HepG2 (cell line): ENCODE measurements around the gene SETD7. TPM values are rescaled to one million over a fixed set of nuclear protein-coding genes. Genes with fewer than 3 reads are reported as not detected.

ENCODE experiments used
- ATAC-seq: fragments of 200-7000 bp; cut with Tn5 transposase; 3 replicates; pipeline ENCODE4 v1.9.1; 2020; ENCODE audit warnings: mild to moderate bottlenecking, moderate library complexity
- BruUV-seq: library from RNA; stranded (reverse); fragments of 400-500 nt; replicated peaks from 2 replicates; lab custom pipeline; 2021; lab: Mats Ljungman, UMichigan
- CTCF ChIA-PET: fragments of 300-600 bp; formaldehyde crosslinking; extraction: SDS; loops from one replicate; lab custom pipeline; 2021; ENCODE audit warnings: low total read pairs, inconsistent platforms, low intra/inter-chr PET ratio; lab: Yijun Ruan, JAX
- POLR2A ChIA-PET: fragments of 350-600 bp; sonication (Branson Sonifier 250); formaldehyde crosslinking; loops from one replicate; lab custom pipeline; 2020; ENCODE audit warnings: antibody characterized with exemption, inconsistent platforms; lab: Yijun Ruan, JAX
- DNase-seq: peaks from one replicate; pipeline ENCODE4 v3.0.0-alpha.2; 2015; ENCODE audit warnings: low spot score
- FAIRE-seq: peaks from 3 replicates; lab custom pipeline; 2011; peaks lifted over from hg19 to GRCh38; lab: Jason Lieb, UNC
- H2AFZ ChIP-seq: one replicate; pipeline ENCODE4 v1.6.1; 2011; ENCODE audit warnings: low read length, inconsistent platforms
- H3K27ac ChIP-seq: fragments of 300-600 bp; 3 replicates; pipeline ENCODE4 v1.8.0; 2011; ENCODE audit warnings: mixed run types, mild to moderate bottlenecking, mixed read lengths, low read length, inconsistent platforms; ENCODE audit not compliant: insufficient read depth; ENCODE audit errors: extremely low read length
- H3K27me3 ChIP-seq, 2 experiments: fragments of 200-600 bp in 1 of 2; 2 replicates in 1 of 2; 3 replicates in 1 of 2; pipeline versions ENCODE4 v1.6.0 to v1.8.0; 2011; ENCODE audit warnings: low read length in 2 of 2, mild to moderate bottlenecking in 2 of 2, moderate library complexity in 2 of 2, inconsistent platforms in 1 of 2; ENCODE audit not compliant: insufficient read depth in 2 of 2, control insufficient read depth in 1 of 2
- H3K36me3 ChIP-seq, 2 experiments: fragments of 200-600 bp in 1 of 2; replicated peaks in 1 of 2; 2 replicates in 1 of 2; 3 replicates in 1 of 2; pipeline versions ENCODE4 v1.5.1 to v1.8.0; 2011; ENCODE audit warnings: low read length in 2 of 2, inconsistent platforms in 1 of 2; ENCODE audit not compliant: insufficient read depth in 2 of 2, control insufficient read depth in 1 of 2
- H3K4me1 ChIP-seq: 2 replicates; pipeline ENCODE4 v1.5.1; 2012; ENCODE audit warnings: low read length, inconsistent platforms; ENCODE audit not compliant: insufficient read depth
- H3K4me2 ChIP-seq: 2 replicates; pipeline ENCODE4 v1.6.0; 2011; ENCODE audit warnings: low read depth, low read length, inconsistent platforms
- H3K4me3 ChIP-seq, 3 experiments: fragments of 200-600 bp in 1 of 3; sonication (generic), shearing (Covaris generic) in 1 of 3; replicated peaks in 1 of 3; 2 replicates each; pipeline ENCODE4 v1.5.1; 2011 to 2016; ENCODE audit warnings: low read length in 3 of 3, inconsistent platforms in 2 of 3, low read depth in 2 of 3, mild to moderate bottlenecking in 2 of 3, control low read depth in 1 of 3, mixed read lengths in 1 of 3; ENCODE audit not compliant: insufficient read depth in 1 of 3
- H3K79me2 ChIP-seq: one replicate; pipeline ENCODE4 v1.6.1; 2011; ENCODE audit warnings: low read length, inconsistent platforms; ENCODE audit not compliant: insufficient read depth
- H3K9ac ChIP-seq: 2 replicates; pipeline ENCODE4 v1.6.0; 2011; ENCODE audit warnings: mild to moderate bottlenecking, low read depth, low read length, inconsistent platforms; ENCODE audit not compliant: insufficient read depth
- H3K9me3 ChIP-seq: 2 replicates; pipeline ENCODE4 v1.5.1; 2012; ENCODE audit warnings: mild to moderate bottlenecking, low read length
- H4K20me1 ChIP-seq: 2 replicates; pipeline ENCODE4 v1.6.0; 2011; ENCODE audit warnings: inconsistent platforms, mild to moderate bottlenecking, low read length, moderate library complexity; ENCODE audit not compliant: insufficient read depth
- ARNT ChIP-seq: fragments of 450-650 bp; IDR thresholded peaks from 2 replicates; pipeline ENCODE4 v1.6.1; 2017
- EP300 ChIP-seq, 3 experiments: sonication (generic) in 1 of 3; formaldehyde crosslinking in 1 of 3; IDR thresholded peaks; 2 replicates each; pipeline versions ENCODE4 v1.5.1 to v1.6.1; 2011 to 2020; ENCODE audit warnings: low read depth in 2 of 3, low read length in 2 of 3, borderline replicate concordance in 1 of 3, improper control_type of control experiment in 1 of 3, mild to moderate bottlenecking in 1 of 3, missing genetic modification reagents in 1 of 3, moderate library complexity in 1 of 3
- FOSL2 ChIP-seq: sonication (generic); formaldehyde crosslinking; IDR thresholded peaks from 2 replicates; pipeline ENCODE4 v1.4.0; 2020; ENCODE audit warnings: missing genetic modification reagents
- FOXA3 ChIP-seq: IDR thresholded peaks from 2 replicates; pipeline ENCODE4 v1.6.1; 2016; ENCODE audit warnings: missing genetic modification reagents, missing compliant biosample characterization
- HNRNPUL1 ChIP-seq: fragments of 200-400 bp; formaldehyde crosslinking; IDR thresholded peaks from 2 replicates; pipeline ENCODE4 v1.6.1; 2017; ENCODE audit warnings: low read depth, mild to moderate bottlenecking, low read length, moderate library complexity
- NR2F1 ChIP-seq, 2 experiments: fragments of 450-650 bp in 1 of 2; formaldehyde crosslinking in 1 of 2; IDR thresholded peaks; 2 replicates each; pipeline versions ENCODE4 v1.5.0 to v1.6.1; 2016 to 2020; ENCODE audit warnings: mild to moderate bottlenecking in 1 of 2, missing compliant biosample characterization in 1 of 2, missing genetic modification reagents in 1 of 2, moderate library complexity in 1 of 2
- SOX13 ChIP-seq, 3 experiments: fragments of 450-650 bp in 1 of 3; sonication (generic) in 1 of 3; formaldehyde crosslinking in 1 of 3; IDR thresholded peaks in 2 of 3; conservative IDR thresholded peaks in 1 of 3; 2 replicates each; pipeline versions ENCODE4 v1.5.0 to v1.6.1; 2016 to 2020; ENCODE audit warnings: antibody characterized with exemption in 1 of 3, mild to moderate bottlenecking in 1 of 3, missing compliant biosample characterization in 1 of 3, missing genetic modification reagents in 1 of 3, moderate library complexity in 1 of 3
- SOX5 ChIP-seq: IDR thresholded peaks from 2 replicates; pipeline ENCODE4 v1.6.1; 2016; ENCODE audit warnings: borderline replicate concordance
- SOX6 ChIP-seq, 2 experiments: fragments of 450-650 bp in 1 of 2; sonication (generic) in 1 of 2; formaldehyde crosslinking in 1 of 2; IDR thresholded peaks; 2 replicates each; pipeline versions ENCODE4 v1.4.0 to v1.6.1; 2017 to 2020; ENCODE audit warnings: antibody characterized with exemption in 1 of 2, mild to moderate bottlenecking in 1 of 2, missing genetic modification reagents in 1 of 2
- TEAD3 ChIP-seq: optimal IDR thresholded peaks from 2 replicates; pipeline ENCODE3; 2016; ENCODE audit warnings: borderline replicate concordance
- ZNF160 ChIP-seq: sonication (generic); formaldehyde crosslinking; IDR thresholded peaks from 2 replicates; pipeline ENCODE4 v1.8.0; 2022; ENCODE audit warnings: mild to moderate bottlenecking, inconsistent platforms, missing genetic modification reagents
- ZNF883 ChIP-seq: sonication (generic); formaldehyde crosslinking; IDR thresholded peaks from 2 replicates; pipeline ENCODE4 v1.5.1; 2020; ENCODE audit warnings: mild to moderate bottlenecking, missing genetic modification reagents; ENCODE audit errors: not compliant biosample characterization
- WGBS: methylation state at CpG from one replicate; pipeline ENCODE4 v1.1.6; 2017; ENCODE audit warnings: low lambda C conversion rate; 5-methylcytosine and 5-hydroxymethylcytosine counted together
- in situ Hi-C: cut with HindIII; loops from 2 replicates; pipeline ENCODE4 v1.10.0; 2017; ENCODE audit warnings: low pct_unique_long_range_greater_than_20kb; ENCODE audit not compliant: extremely low pct_ligation_motif_present
- intact Hi-C: fragments of 100-400 bp; cut with micrococcal nuclease; formaldehyde crosslinking; loops from one replicate; pipeline ENCODE4 v1.10.0; 2022; ENCODE audit not compliant: unreplicated experiment
- polyA plus RNA-seq, 8 experiments: library from polyadenylated mRNA; depleted of rRNA in 3 of 8; stranded (reverse) in 7 of 8; unstranded in 1 of 8; fragments of >200 nt; fragmentation: Illumina TruSeq in 4 of 8; extraction: Trizol in 4 of 8; gene quantifications; 2 replicates each; pipeline versions ENCODE4 v1.2.1 to v1.2.3, GENCODE V29; 2011 to 2016; ENCODE audit warnings: low read depth in 4 of 8, missing spikeins in 1 of 8, mixed read lengths in 1 of 8; ENCODE audit not compliant: insufficient read depth in 1 of 8
- total RNA-seq, 5 experiments: library from RNA; depleted of rRNA; stranded (reverse); fragments of >200 nt; fragmentation: Illumina TruSeq; extraction: Trizol; gene quantifications; 2 replicates each; pipeline ENCODE4 v1.2.3, GENCODE V29; 2016; ENCODE audit warnings: low read depth in 1 of 5
- TF ChIP-seq, protein P1 (sequence below): sonication (generic); formaldehyde crosslinking; IDR thresholded peaks from 2 replicates; pipeline ENCODE4 v1.4.0; 2020; ENCODE audit warnings: low read depth, mild to moderate bottlenecking, missing genetic modification reagents
- TF ChIP-seq, protein P2 (sequence below): IDR thresholded peaks from 2 replicates; pipeline ENCODE4 v1.6.1; 2012; ENCODE audit warnings: low read depth, low read length, improper control_type of control experiment

Gene SETD7
- total and polyA plus RNA-seq, 2 of the 13 experiments (the other 11 are each of a cell fraction or from before 2014, with no cell fraction given) = 0.08 to 0.22 TPM

DNA sequence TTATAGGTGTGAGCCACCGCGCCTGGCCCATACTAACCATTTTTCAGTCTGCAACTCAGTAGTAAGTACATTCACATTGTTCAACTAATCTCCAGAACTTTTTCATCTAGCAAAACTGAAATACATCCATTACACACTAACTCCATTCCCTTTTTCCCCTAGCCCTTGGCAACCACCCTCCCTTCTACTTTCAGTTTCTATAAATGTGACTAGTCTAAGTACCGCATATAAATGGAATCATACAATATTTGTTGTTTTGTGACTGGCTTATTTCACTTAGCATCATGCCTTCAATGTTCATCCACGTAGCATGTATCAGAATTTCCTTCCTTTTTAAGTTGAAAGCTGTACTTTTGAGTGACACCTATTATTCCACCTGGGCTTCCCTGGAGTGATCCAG lies 44.6 kb upstream of the SETD7 start (continued):
- TF ChIP-seq HNRNPUL1 (no peak), ZNF883 (CRISPR knock-in tag) (no peak)
- TF ChIP-seq, protein P1, sequence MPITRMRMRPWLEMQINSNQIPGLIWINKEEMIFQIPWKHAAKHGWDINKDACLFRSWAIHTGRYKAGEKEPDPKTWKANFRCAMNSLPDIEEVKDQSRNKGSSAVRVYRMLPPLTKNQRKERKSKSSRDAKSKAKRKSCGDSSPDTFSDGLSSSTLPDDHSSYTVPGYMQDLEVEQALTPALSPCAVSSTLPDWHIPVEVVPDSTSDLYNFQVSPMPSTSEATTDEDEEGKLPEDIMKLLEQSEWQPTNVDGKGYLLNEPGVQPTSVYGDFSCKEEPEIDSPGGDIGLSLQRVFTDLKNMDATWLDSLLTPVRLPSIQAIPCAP (CRISPR knock-in tag) = no peak

DNA sequence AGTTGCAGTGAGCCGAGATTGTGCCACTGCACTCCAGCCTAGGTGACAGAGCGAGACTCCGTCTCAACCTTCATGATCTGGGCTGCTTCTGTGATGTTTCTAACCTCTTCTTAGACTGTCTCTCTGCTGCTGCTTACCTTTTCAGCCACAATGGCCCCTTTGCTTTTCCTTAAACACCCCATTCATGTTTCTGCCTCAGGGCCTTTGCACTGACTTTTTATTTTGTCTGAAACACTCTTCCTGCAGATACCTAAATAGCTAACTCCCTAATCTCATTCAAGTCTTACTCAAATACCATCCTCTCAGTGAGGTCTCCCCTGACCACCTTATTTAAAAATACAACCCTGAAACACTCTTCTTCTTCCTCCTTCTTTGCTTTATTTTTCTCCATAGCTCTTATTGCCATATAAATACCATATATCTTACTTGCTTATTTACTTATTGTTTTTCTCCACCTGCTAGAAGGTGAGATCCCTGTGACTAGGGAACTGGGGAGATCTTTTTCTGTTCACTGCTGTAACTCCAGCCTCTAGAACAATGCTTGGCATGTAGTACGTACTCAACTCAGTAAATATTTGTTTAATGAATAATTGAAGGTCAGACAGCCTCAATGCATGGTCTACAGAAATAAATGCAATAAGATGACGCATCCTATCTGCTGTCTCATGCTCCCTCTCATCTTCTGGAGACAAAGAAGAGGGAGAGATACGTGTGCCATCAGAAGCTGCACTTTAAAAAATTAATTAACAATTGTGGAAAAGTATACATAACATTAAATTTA lies 43.8 kb upstream of the SETD7 start:
- in situ Hi-C loops = loop anchor here (5.0 kb wide), 1 partner anchor 53 kb away; no protein-coding TSS in a partner anchor
- peak; percentile 78 for ATAC-seq
- CTCF ChIA-PET = no interaction called here

More for the DNA sequence above, 43.8 kb upstream of the SETD7 start:
- no peak overlapping the region for H3K4me3 ChIP-seq
- no peak overlapping the region for H3K27ac ChIP-seq
- POLR2A ChIA-PET = no interaction called here
- intact Hi-C loops = no loop called here
- DNase-seq = peak; percentile 72
- no peaks in the 10 kb centered on the region for H3K79me2 ChIP-seq
- H2AFZ ChIP-seq = no peak overlapping the region
- H4K20me1 ChIP-seq = no peaks in the 10 kb centered on the region
- H3K4me1 ChIP-seq = 0 out of 2 replicates have a peak, but pooled peaks cover 7% of the 10 kb centered on the region
- no peaks in the 10 kb centered on the region for H3K9me3 ChIP-seq
- peak; percentile 68 for TF ChIP-seq TEAD3
- TF ChIP-seq FOSL2 (CRISPR knock-in tag) = peak; percentile 80
- TF ChIP-seq EP300 (IDR thresholded peaks at IDR 0.05; ENCODE audit: low read depth in 2 of 2, low read length in 2 of 2) = peak in 1 of 2 experiments; percentile 25; a peak in 1 of 4 replicates
- no peak for TF ChIP-seq EP300 (CRISPR knock-in tag; IDR thresholded peaks at IDR 0.05; ENCODE audit: borderline replicate concordance)
- TF ChIP-seq SOX5 = peak; percentile 27; the same call in 1 of the 2 replicates
- peak; percentile 46 for TF ChIP-seq FOXA3 (CRISPR knock-in tag)
- TF ChIP-seq, protein P2, sequence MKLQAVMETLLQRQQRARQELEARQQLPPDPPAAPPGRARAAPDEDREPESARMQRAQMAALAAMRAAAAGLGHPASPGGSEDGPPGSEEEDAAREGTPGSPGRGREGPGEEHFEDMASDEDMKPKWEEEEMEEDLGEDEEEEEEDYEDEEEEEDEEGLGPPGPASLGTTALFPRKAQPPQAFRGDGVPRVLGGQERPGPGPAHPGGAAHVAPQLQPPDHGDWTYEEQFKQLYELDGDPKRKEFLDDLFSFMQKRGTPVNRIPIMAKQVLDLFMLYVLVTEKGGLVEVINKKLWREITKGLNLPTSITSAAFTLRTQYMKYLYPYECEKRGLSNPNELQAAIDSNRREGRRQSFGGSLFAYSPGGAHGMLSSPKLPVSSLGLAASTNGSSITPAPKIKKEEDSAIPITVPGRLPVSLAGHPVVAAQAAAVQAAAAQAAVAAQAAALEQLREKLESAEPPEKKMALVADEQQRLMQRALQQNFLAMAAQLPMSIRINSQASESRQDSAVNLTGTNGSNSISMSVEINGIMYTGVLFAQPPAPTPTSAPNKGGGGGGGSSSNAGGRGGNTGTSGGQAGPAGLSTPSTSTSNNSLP = peak; percentile 65
- TF ChIP-seq NR2F1 (CRISPR knock-in tag; IDR thresholded peaks at IDR 0.05) = peak in 1 of 2 experiments; percentile 18; a peak in 1 of 4 replicates
- TF ChIP-seq ZNF160 = no peak
- TF ChIP-seq SOX13 (IDR thresholded peaks at IDR 0.05) = no peak
- TF ChIP-seq SOX13 (CRISPR knock-in tag; conservative IDR thresholded peaks at IDR 0.05 in 1 of 2, IDR thresholded peaks at IDR 0.05 in 1 of 2) = peak in 1 of 2 experiments; percentile 52; a peak in 1 of 4 replicates
- TF ChIP-seq SOX6 (IDR thresholded peaks at IDR 0.05) = no peak
- TF ChIP-seq SOX6 (CRISPR knock-in tag; IDR thresholded peaks at IDR 0.05) = 0 out of 2 replicates have a peak, but pooled peaks have one; percentile 28
- no peak for TF ChIP-seq ARNT
- TF ChIP-seq, all 625 proteins: peak for 9
- Histone ChIP-seq H3K4me2 (no peak overlapping the region), H3K9ac (no peak overlapping the region), H3K36me3 (no peaks in the 10 kb centered on the region), H3K27me3 (peaks cover 3 to 11% of the 10 kb centered on the region in 2 experiments; a peak in 3 of 5 replicates)
- FAIRE-seq = no peak
- no TSS peak for BruUV-seq
- WGBS = 38% methylated on average over 5 of the region's 6 CpGs
